Measurements from ENCODE around the gene ALPI.
A peak's percentile ranks its signal among the peaks of the same experiment; 100 is the strongest.

DNA sequence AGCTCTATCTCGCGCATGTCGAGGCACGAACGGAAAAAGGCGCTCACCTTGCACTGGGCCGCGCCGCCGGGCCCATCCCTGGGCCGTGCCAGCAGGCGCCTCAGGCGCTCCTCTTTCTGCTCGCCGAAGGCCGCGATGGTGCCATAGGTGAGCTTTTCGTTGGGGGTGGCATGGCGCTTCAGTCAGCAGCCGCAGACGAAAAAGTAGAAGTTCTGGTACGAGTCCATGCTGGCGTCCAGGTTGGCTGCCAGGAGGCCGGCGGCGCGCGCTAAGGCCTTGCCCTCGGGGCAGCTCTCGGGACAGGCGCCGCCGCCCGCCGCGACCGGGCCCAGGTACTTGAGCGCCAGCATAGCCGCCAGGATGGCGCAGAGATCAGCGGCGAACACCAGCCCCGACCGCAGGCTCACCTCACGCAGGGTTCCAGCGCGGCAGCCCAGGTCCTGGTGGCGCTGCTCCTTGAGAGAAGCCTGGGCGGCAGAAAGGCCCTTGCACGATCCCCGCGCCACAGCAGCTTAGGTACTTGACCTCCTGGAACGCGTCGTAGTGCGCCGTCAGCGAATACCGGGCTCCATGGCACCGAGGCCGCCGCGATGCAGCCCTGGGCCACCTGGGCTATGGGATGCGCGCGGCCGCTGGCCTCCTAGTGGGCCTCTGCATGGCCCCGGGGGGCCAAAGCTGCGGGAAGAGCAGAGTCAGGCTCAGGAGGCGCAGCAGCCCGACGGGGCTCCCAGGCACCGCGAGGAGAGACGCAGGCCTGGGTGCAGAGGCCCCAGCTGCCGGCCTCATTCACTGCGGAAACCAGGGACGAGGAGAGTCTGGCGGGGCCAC, 36.5 kb upstream of the ALPI start:
- TF ChIP-seq, protein P1, sequence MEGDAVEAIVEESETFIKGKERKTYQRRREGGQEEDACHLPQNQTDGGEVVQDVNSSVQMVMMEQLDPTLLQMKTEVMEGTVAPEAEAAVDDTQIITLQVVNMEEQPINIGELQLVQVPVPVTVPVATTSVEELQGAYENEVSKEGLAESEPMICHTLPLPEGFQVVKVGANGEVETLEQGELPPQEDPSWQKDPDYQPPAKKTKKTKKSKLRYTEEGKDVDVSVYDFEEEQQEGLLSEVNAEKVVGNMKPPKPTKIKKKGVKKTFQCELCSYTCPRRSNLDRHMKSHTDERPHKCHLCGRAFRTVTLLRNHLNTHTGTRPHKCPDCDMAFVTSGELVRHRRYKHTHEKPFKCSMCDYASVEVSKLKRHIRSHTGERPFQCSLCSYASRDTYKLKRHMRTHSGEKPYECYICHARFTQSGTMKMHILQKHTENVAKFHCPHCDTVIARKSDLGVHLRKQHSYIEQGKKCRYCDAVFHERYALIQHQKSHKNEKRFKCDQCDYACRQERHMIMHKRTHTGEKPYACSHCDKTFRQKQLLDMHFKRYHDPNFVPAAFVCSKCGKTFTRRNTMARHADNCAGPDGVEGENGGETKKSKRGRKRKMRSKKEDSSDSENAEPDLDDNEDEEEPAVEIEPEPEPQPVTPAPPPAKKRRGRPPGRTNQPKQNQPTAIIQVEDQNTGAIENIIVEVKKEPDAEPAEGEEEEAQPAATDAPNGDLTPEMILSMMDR (conservative IDR thresholded peaks at IDR 0.05 in 1 of 2, IDR thresholded peaks at IDR 0.05 in 1 of 2; ENCODE audit: low read depth in 1 of 2, low read length in 2 of 2): no peak
- TF ChIP-seq EZH2 (IDR thresholded peaks at IDR 0.05; ENCODE audit: low read length, missing control alignments): peak; percentile 82

All from fibroblast of lung (primary cell).